Esophagus squamous epithelium (tissue), 5 donors: Measurements from ENCODE around the gene PDSS2. TPM values are rescaled to one million over a fixed set of nuclear protein-coding genes. Genes with fewer than 3 reads are reported as not detected.
"Not testable (repeated sequence)": the region's sequence is repeated elsewhere in the genome, so short reads cannot be mapped to it uniquely, and the experiment has no call there.

ENCODE experiments used
- DNase-seq: peaks from one replicate; lab custom pipeline; 2025; lab: John Stamatoyannopoulos, UW
- H3K27ac ChIP-seq, 4 donors: fragments of 200-600 bp; sonication (generic); one replicate each; pipeline ENCODE4 v1.5.1; 2016 to 2019; ENCODE audit warnings: mild to moderate bottlenecking in 1 of 4
- H3K27me3 ChIP-seq, 4 donors: fragments of 200-600 bp; sonication (generic); 1 replicate in 3 of 4; 2 replicates in 1 of 4; pipeline versions ENCODE4 v1.5.1 to v1.6.0; 2017 to 2021; ENCODE audit warnings: antibody characterized with exemption in 1 of 4
- H3K36me3 ChIP-seq, 3 donors: fragments of 200-600 bp; sonication (generic); one replicate each; pipeline ENCODE4 v1.5.1; 2016 to 2019
- H3K4me1 ChIP-seq, 3 donors: fragments of 200-600 bp; sonication (generic); one replicate each; pipeline ENCODE4 v1.5.1; 2017 to 2019
- H3K4me3 ChIP-seq, 4 donors: fragments of 200-600 bp; sonication (generic); 1 replicate in 3 of 4; 2 replicates in 1 of 4; pipeline ENCODE4 v1.5.1; 2016 to 2019; ENCODE audit warnings: mild to moderate bottlenecking in 2 of 4, moderate library complexity in 1 of 4
- H3K9me3 ChIP-seq, 3 donors: fragments of 200-600 bp; sonication (generic); one replicate each; pipeline ENCODE4 v1.5.1; 2016 to 2019
- CTCF ChIP-seq, 6 experiments: fragments of 450-650 bp in 4 of 6; fragments of 200-600 bp in 2 of 6; sonication (generic) in 2 of 6; IDR thresholded peaks; one replicate each; pipeline ENCODE4 v1.5.1; 2016 to 2019; ENCODE audit warnings: antibody characterized with exemption in 6 of 6, mild to moderate bottlenecking in 4 of 6, moderate library complexity in 4 of 6
- POLR2A ChIP-seq, 4 donors: fragments of 450-650 bp; IDR thresholded peaks; one replicate each; pipeline ENCODE4 v1.6.1; 2017; ENCODE audit warnings: antibody characterized with exemption in 4 of 4, mild to moderate bottlenecking in 4 of 4, moderate library complexity in 3 of 4
- WGBS, 2 donors: methylation state at CpG; one replicate each; pipeline ENCODE4 v1.1.5; 2018; 5-methylcytosine and 5-hydroxymethylcytosine counted together
- intact Hi-C: fragments of 100-400 bp; cut with DNase I; formaldehyde crosslinking; loops from one replicate; pipeline ENCODE4 v1.15.0; 2022
- total RNA-seq, 4 donors: library from RNA; depleted of rRNA; stranded (reverse); fragments of >200 nt; gene quantifications; one replicate each; pipeline ENCODE4 v1.1.0, GENCODE V29; 2016
- donor health status: DM: yes; HTN: yes; CAD: no.

PDSS2 gene
- total RNA-seq, 4 donors from 2014 or later = 7.0 to 15.9 (median 12.3) TPM

- Histone ChIP-seq H3K27me3 (no peaks in the 10 kb centered on the region), H3K27ac (no peak overlapping the region), H3K36me3 (no peaks in the 10 kb centered on the region), H3K4me3 (no peak overlapping the region), H3K9me3 (no peaks in the 10 kb centered on the region), H3K4me1 (no peaks in the 10 kb centered on the region)
- TF ChIP-seq POLR2A (IDR thresholded peaks at IDR 0.05) = no peak
- TF ChIP-seq CTCF (IDR thresholded peaks at IDR 0.05) = no peak
- intact Hi-C loops = no loop called here
- no peak for DNase-seq
- WGBS, 2 donors = 78 to 88% methylated on average over 2 to 3 of the region's 3 CpGs
Observed at GRCh38 chr6:107308677-107309076, 150.7 kb downstream of the PDSS2 start.

GRCh38 chr6:107305994-107306393, 153.4 kb downstream of the PDSS2 start:
- H3K4me3 ChIP-seq, H3K27ac ChIP-seq, H3K36me3 ChIP-seq, H3K27me3 ChIP-seq, DNase-seq, H3K9me3 ChIP-seq, H3K4me1 ChIP-seq, intact Hi-C loops: not testable (repeated sequence)
- 94 to 100% methylated on average over 2 to 3 of the region's 3 CpGs for WGBS, 2 donors

GRCh38 chr6:107305391-107305790, 154.0 kb downstream of the PDSS2 start:
- 96 to 100% methylated on average over 2 of the region's 2 CpGs for WGBS, 2 donors
- DNase-seq = no peak
- no peaks in the 10 kb centered on the region for H3K27me3 ChIP-seq
- no peaks in the 10 kb centered on the region for H3K4me1 ChIP-seq
- no peaks in the 10 kb centered on the region for H3K36me3 ChIP-seq
- TF ChIP-seq POLR2A (IDR thresholded peaks at IDR 0.05) (no peak), CTCF (IDR thresholded peaks at IDR 0.05) (no peak)
- no peak overlapping the region for H3K27ac ChIP-seq
- H3K9me3 ChIP-seq = no peaks in the 10 kb centered on the region
- intact Hi-C loops = no loop called here
- H3K4me3 ChIP-seq = no peak overlapping the region

GRCh38 chr6:107304421-107305025, 154.8 kb downstream of the PDSS2 start:
- H3K27ac ChIP-seq = no peak overlapping the region
- no peaks in the 10 kb centered on the region for H3K4me1 ChIP-seq
- 67 to 77% methylated on average over 5 of the region's 5 CpGs for WGBS, 2 donors
- no peak overlapping the region for H3K4me3 ChIP-seq
- H3K27me3 ChIP-seq = no peaks in the 10 kb centered on the region
- intact Hi-C loops = no loop called here
- no peaks in the 10 kb centered on the region for H3K9me3 ChIP-seq
- no peaks in the 10 kb centered on the region for H3K36me3 ChIP-seq
- DNase-seq = no peak
- TF ChIP-seq POLR2A (IDR thresholded peaks at IDR 0.05) (no peak), CTCF (IDR thresholded peaks at IDR 0.05) (no peak)

- Histone ChIP-seq H3K9me3 (no peaks in the 10 kb centered on the region), H3K36me3 (no peaks in the 10 kb centered on the region), H3K4me3 (no peak overlapping the region), H3K27me3 (no peaks in the 10 kb centered on the region), H3K27ac (no peak overlapping the region), H3K4me1 (no peaks in the 10 kb centered on the region)
- WGBS, 2 donors = 82 to 92% methylated on average over 4 of the region's 4 CpGs
- TF ChIP-seq CTCF (IDR thresholded peaks at IDR 0.05) = no peak
- TF ChIP-seq POLR2A (IDR thresholded peaks at IDR 0.05) = no peak
- no peak for DNase-seq
- intact Hi-C loops = no loop called here
Observed at GRCh38 chr6:107293350-107293749, 166.0 kb downstream of the PDSS2 start.
